Measurements from ENCODE around the gene PER2. TPM values are rescaled to one million over a fixed set of nuclear protein-coding genes. Genes with fewer than 3 reads are reported as not detected.

The PER2 gene
- total RNA-seq, 2 donors from 2014 or later, result 5.2 to 9.4 TPM

DNA sequence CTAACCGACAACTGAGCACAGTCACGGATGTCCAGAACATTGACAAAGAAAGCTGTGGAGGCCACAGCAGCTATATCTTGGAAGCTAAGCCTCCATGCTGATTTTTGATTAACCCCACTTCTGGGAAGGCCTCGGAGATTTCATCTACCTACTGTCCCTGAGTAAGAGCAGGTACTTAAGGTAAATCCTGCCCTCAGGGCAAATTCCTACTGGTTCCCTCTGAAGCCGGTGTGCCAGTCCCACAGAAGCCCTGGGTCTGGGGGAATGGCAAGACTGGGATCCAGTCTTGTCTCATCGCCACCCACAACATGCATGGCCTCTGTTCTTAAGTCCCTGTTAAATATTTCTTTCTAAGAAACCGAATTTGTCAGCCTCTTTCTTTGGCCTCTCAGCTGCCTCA lies 18.7 kb downstream of the PER2 start:
- H3K4me1 ChIP-seq, result peaks cover 0 to under 1% of the 10 kb centered on the region in 2 donors
- peaks cover 90% of the 10 kb centered on the region for H3K36me3 ChIP-seq
- H3K27ac ChIP-seq, result no peak overlapping the region
- H3K9me3 ChIP-seq, result no peaks in the 10 kb centered on the region
- no peak for DNase-seq (ENCODE audit: low spot score)
- H3K4me3 ChIP-seq, result no peak overlapping the region
- no peaks in the 10 kb centered on the region for H3K27me3 ChIP-seq
- TF ChIP-seq, protein P1, sequence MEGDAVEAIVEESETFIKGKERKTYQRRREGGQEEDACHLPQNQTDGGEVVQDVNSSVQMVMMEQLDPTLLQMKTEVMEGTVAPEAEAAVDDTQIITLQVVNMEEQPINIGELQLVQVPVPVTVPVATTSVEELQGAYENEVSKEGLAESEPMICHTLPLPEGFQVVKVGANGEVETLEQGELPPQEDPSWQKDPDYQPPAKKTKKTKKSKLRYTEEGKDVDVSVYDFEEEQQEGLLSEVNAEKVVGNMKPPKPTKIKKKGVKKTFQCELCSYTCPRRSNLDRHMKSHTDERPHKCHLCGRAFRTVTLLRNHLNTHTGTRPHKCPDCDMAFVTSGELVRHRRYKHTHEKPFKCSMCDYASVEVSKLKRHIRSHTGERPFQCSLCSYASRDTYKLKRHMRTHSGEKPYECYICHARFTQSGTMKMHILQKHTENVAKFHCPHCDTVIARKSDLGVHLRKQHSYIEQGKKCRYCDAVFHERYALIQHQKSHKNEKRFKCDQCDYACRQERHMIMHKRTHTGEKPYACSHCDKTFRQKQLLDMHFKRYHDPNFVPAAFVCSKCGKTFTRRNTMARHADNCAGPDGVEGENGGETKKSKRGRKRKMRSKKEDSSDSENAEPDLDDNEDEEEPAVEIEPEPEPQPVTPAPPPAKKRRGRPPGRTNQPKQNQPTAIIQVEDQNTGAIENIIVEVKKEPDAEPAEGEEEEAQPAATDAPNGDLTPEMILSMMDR (IDR thresholded peaks at IDR 0.05), result no peak

DNA sequence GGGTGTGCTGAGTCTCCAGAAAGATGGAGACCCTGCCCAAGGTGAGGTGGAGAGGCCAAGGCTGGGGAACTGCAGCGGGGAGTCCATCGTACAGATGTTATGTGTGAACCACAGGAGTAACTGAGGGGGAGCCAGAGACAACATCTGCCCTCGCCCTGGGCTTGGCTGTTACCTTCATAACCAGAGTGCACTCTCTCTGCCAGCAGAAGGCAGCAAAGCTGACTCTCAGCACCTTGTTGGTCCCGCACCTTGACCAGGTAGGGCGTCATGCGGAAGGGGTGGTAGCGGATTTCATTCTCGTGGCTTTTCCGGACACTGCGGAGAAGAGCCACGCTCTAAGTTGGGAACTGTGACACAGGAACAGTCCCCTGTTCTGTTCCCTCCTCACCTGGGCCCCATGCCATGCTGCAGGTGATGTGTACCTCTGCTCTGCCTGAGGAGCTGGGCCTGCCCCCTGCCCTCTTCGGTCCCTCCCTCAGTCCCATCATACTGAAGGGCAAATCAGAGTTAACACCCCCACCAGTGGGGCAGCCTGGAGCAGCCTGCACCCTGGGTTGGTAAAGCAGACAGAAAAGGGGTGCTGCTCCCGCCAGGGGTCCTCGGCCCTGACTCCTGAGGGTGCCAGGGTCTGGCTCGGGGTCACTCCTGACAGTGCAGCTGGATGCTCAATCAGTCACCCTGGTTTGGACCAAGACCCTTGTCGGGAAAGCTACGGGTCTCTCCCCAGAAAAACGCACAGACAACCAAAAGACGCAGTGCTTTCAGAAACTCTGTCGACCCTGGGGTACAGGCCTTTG lies 20.3 kb downstream of the PER2 start:
- H3K9me3 ChIP-seq, result no peaks in the 10 kb centered on the region
- no peak overlapping the region for H3K4me3 ChIP-seq
- H3K27ac ChIP-seq, result no peak overlapping the region
- TF ChIP-seq, protein P1 (IDR thresholded peaks at IDR 0.05), result no peak
- H3K36me3 ChIP-seq, result peaks cover 81% of the 10 kb centered on the region
- H3K27me3 ChIP-seq, result no peaks in the 10 kb centered on the region
- H3K4me1 ChIP-seq, result peaks cover 0 to 16% of the 10 kb centered on the region in 2 donors
- DNase-seq (ENCODE audit: low spot score), result no peak

DNA sequence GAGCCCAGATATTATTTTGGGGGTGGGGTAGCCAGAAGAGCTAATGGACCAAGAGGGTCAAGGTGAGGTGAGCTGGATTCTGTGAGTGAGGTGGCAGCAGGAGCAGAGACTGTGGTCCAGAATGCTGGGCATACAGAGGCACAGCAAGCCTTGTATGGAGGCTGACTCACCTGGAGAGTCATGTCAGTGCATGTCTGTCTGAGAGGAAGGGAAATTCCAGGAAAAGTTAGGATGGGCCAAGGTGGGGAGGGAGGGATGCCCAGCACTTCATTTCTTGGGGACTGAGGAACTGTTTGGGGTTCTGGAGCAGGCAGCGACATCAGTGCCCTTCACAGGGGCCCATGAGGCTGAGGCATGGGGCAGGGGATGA lies 21.1 kb downstream of the PER2 start:
- H3K4me1 ChIP-seq, result peaks cover 0 to 24% of the 10 kb centered on the region in 2 donors
- TF ChIP-seq, protein P1 (IDR thresholded peaks at IDR 0.05), result no peak
- no peak overlapping the region for H3K4me3 ChIP-seq
- no peak for DNase-seq (ENCODE audit: low spot score)
- H3K36me3 ChIP-seq, result peaks cover 80% of the 10 kb centered on the region
- no peaks in the 10 kb centered on the region for H3K9me3 ChIP-seq
- no peaks in the 10 kb centered on the region for H3K27me3 ChIP-seq
- H3K27ac ChIP-seq, result no peak overlapping the region

DNA sequence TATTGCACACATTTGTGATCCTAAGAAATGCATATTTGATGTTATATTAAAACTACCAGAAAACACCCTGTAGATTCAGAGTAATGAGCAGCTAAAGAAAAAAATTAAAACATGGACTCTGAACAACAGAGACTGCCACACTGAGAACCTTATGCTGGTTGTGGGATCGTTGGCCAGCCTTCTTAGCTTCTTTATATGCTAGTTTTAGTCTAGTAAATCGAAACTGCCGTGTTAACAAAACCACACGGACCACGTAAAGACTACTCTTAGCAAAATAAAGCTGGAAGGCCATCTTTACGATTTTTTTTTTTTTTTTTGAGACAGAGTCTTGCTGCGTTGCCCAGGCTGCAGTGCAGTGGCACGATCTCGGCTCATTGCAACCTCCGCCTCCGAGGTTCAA lies 22.8 kb downstream of the PER2 start:
- H3K36me3 ChIP-seq, result peaks cover 72% of the 10 kb centered on the region
- TF ChIP-seq, protein P1 (IDR thresholded peaks at IDR 0.05), result no peak
- H3K27ac ChIP-seq, result no peak overlapping the region
- H3K27me3 ChIP-seq, result no peaks in the 10 kb centered on the region
- peaks cover 0 to 34% of the 10 kb centered on the region in 2 donors for H3K4me1 ChIP-seq
- H3K4me3 ChIP-seq, result no peak overlapping the region
- no peaks in the 10 kb centered on the region for H3K9me3 ChIP-seq
- DNase-seq (ENCODE audit: low spot score), result no peak

DNA sequence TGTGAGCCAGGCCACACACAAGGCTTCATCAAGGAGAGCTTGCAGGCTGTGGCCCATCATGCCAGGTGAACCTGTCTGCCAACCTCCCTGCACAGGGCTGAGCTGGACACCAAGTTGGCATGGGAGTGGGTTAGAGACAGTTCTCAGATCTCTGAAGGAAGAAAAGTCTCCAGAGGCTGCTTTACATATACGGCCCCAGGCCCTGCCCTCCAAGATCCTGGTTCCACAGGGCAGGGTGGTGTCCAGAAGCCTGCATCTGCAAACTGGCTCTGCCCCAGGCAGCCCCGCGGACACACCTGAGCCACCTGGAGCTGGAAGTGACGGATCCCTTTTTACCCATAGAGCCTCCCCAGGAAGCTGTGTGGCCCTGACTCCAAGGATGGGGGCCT lies 24.3 kb downstream of the PER2 start:
- Histone ChIP-seq H3K4me3 (no peak overlapping the region), H3K36me3 (peaks cover 74% of the 10 kb centered on the region), H3K27ac (peak overlapping the region; percentile 0 to 35), H3K27me3 (no peaks in the 10 kb centered on the region), H3K4me1 (peaks cover 0 to 38% of the 10 kb centered on the region in 2 donors), H3K9me3 (no peaks in the 10 kb centered on the region)
- TF ChIP-seq, protein P1 (IDR thresholded peaks at IDR 0.05), result no peak
- no peak for DNase-seq (ENCODE audit: low spot score)

Data from right atrium auricular region (tissue), 2 donors.